OCI-LY7 (cell line): ENCODE data around the gene ACVR1C. TPM values are rescaled to one million over a fixed set of nuclear protein-coding genes. Genes with fewer than 3 reads are reported as not detected.

Experiments used
- BruUV-seq: library from RNA; stranded (reverse); fragments of 400-500 nt; replicated peaks from 2 replicates; lab custom pipeline; 2021; lab: Mats Ljungman, UMichigan
- CTCF ChIA-PET: fragments of 300-600 bp; sonication (Branson Sonifier 250); formaldehyde crosslinking; loops from one replicate; lab custom pipeline; 2022; ENCODE audit warnings: antibody characterized with exemption; ENCODE audit not compliant: unreplicated experiment; lab: Charles Lee
- POLR2A ChIA-PET: fragments of 300-600 bp; sonication (Branson Sonifier 250); formaldehyde crosslinking; loops from one replicate; lab custom pipeline; 2022; ENCODE audit warnings: antibody characterized with exemption; lab: Charles Lee
- DNase-seq: peaks from one replicate; pipeline ENCODE4 v3.0.0-alpha.2; 2015; ENCODE audit warnings: low spot score
- H2AFZ ChIP-seq: fragments of 200-600 bp; sonication (generic), shearing (Covaris generic); 2 replicates; pipeline ENCODE4 v1.6.1; 2014; ENCODE audit warnings: mild to moderate bottlenecking, antibody characterized with exemption, low read length, moderate library complexity
- H3K27ac ChIP-seq: fragments of 200-600 bp; sonication (generic); 2 replicates; pipeline ENCODE4 v1.5.1; 2014; ENCODE audit warnings: mixed run types, low read depth, mild to moderate bottlenecking, moderate library complexity, low read length, inconsistent platforms; ENCODE audit not compliant: poor library complexity, severe bottlenecking
- H3K36me3 ChIP-seq: fragments of 200-600 bp; sonication (generic); 2 replicates; pipeline ENCODE4 v1.6.1; 2014; ENCODE audit warnings: mild to moderate bottlenecking, antibody characterized with exemption, low read length, moderate library complexity, mixed read lengths; ENCODE audit not compliant: insufficient read depth
- H3K4me1 ChIP-seq: fragments of 200-600 bp; sonication (generic); 2 replicates; pipeline ENCODE4 v1.5.1; 2014; ENCODE audit warnings: mild to moderate bottlenecking, low read length; ENCODE audit not compliant: insufficient read depth, poor library complexity, severe bottlenecking
- H3K4me2 ChIP-seq: fragments of 200-600 bp; sonication (generic); 2 replicates; pipeline ENCODE4 v1.6.1; 2014; ENCODE audit warnings: mild to moderate bottlenecking, low read length
- H3K4me3 ChIP-seq: fragments of 200-600 bp; sonication (generic); 2 replicates; pipeline ENCODE4 v1.5.1; 2014; ENCODE audit warnings: mild to moderate bottlenecking, low read depth, low read length; ENCODE audit not compliant: poor library complexity, severe bottlenecking
- H3K79me2 ChIP-seq: fragments of 200-600 bp; sonication (generic); 2 replicates; pipeline ENCODE4 v1.6.1; 2016; ENCODE audit warnings: low read depth, mild to moderate bottlenecking, low read length, moderate library complexity, mixed read lengths; ENCODE audit not compliant: insufficient read depth
- H3K9me2 ChIP-seq: fragments of 200-600 bp; sonication (generic); 2 replicates; pipeline ENCODE4 v1.6.1; 2016; ENCODE audit warnings: mild to moderate bottlenecking, low read length, mixed read lengths; ENCODE audit not compliant: insufficient read depth
- H3K9me3 ChIP-seq: fragments of 200-600 bp; sonication (generic); 2 replicates; pipeline ENCODE4 v1.6.1; 2014; ENCODE audit warnings: mild to moderate bottlenecking, mixed run types, low read length, mixed read lengths
- H4K20me1 ChIP-seq: fragments of 200-600 bp; sonication (generic); 2 replicates; pipeline ENCODE4 v1.6.1; 2014; ENCODE audit warnings: mild to moderate bottlenecking, antibody characterized with exemption, low read length, moderate library complexity, mixed read lengths; ENCODE audit not compliant: insufficient read depth
- EZH2phosphoT487 ChIP-seq: fragments of 200-600 bp; sonication (generic); IDR thresholded peaks from 2 replicates; pipeline ENCODE4 v1.6.1; 2018; ENCODE audit warnings: low read depth, borderline replicate concordance, mild to moderate bottlenecking, mixed run types, antibody characterized with exemption, low read length, moderate library complexity, mixed read lengths
- intact Hi-C: fragments of 100-400 bp; cut with micrococcal nuclease; formaldehyde crosslinking; loops from one replicate; pipeline ENCODE4 v1.10.0; 2022; ENCODE audit not compliant: unreplicated experiment
- total RNA-seq, 2 experiments: library from RNA; depleted of rRNA in 1 of 2; stranded (reverse); fragments of >200 nt in 1 of 2; shearing (Covaris generic) in 1 of 2; gene quantifications; 2 replicates each; pipeline ENCODE4 v1.2.3, GENCODE V29; 2014 to 2022
- TF ChIP-seq, protein P1 (sequence below): fragments of 200-600 bp; sonication (generic); conservative IDR thresholded peaks from 2 replicates; pipeline ENCODE4 v1.5.1; 2014; ENCODE audit warnings: mild to moderate bottlenecking, antibody characterized with exemption, low read length, moderate library complexity, mixed read lengths

Gene ACVR1C
- total RNA-seq, 2 experiments from 2014 or later: 0.03 TPM; not detected in 1

DNA sequence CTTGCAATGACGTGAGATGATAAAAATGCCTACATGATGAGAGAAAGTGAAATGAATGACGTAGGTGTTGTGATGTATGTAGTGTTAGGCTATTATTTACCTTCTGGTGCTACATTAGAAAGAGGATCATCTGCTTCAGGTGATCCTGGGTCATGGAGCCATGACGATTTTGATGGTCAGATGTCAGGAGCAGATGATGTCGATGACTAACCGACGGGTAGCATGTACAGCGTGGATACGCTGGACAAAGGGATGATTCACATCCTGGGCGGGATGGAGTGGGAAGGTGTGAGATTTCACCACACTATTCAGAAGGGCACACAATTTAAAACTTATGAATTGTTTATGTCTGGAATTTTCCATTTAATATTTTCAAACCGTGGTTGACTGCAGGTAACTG lies 43.5 kb upstream of the ACVR1C start:
- H3K9me3 ChIP-seq: no peaks in the 10 kb centered on the region
- no peak overlapping the region for H3K4me3 ChIP-seq
- intact Hi-C loops: no loop called here
- H2AFZ ChIP-seq: no peak overlapping the region
- BruUV-seq: no TSS peak
- H3K36me3 ChIP-seq: no peaks in the 10 kb centered on the region
- TF ChIP-seq, protein P1, sequence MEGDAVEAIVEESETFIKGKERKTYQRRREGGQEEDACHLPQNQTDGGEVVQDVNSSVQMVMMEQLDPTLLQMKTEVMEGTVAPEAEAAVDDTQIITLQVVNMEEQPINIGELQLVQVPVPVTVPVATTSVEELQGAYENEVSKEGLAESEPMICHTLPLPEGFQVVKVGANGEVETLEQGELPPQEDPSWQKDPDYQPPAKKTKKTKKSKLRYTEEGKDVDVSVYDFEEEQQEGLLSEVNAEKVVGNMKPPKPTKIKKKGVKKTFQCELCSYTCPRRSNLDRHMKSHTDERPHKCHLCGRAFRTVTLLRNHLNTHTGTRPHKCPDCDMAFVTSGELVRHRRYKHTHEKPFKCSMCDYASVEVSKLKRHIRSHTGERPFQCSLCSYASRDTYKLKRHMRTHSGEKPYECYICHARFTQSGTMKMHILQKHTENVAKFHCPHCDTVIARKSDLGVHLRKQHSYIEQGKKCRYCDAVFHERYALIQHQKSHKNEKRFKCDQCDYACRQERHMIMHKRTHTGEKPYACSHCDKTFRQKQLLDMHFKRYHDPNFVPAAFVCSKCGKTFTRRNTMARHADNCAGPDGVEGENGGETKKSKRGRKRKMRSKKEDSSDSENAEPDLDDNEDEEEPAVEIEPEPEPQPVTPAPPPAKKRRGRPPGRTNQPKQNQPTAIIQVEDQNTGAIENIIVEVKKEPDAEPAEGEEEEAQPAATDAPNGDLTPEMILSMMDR: no peak
- TF ChIP-seq EZH2phosphoT487: no peak
- no peak overlapping the region for H3K4me2 ChIP-seq
- DNase-seq: no peak
- no peak overlapping the region for H3K27ac ChIP-seq
- H4K20me1 ChIP-seq: no peaks in the 10 kb centered on the region
- ChIA-PET POLR2A (no interaction called here), CTCF (no interaction called here)
- no peaks in the 10 kb centered on the region for H3K9me2 ChIP-seq
- no peaks in the 10 kb centered on the region for H3K4me1 ChIP-seq
- H3K79me2 ChIP-seq: no peaks in the 10 kb centered on the region

DNA sequence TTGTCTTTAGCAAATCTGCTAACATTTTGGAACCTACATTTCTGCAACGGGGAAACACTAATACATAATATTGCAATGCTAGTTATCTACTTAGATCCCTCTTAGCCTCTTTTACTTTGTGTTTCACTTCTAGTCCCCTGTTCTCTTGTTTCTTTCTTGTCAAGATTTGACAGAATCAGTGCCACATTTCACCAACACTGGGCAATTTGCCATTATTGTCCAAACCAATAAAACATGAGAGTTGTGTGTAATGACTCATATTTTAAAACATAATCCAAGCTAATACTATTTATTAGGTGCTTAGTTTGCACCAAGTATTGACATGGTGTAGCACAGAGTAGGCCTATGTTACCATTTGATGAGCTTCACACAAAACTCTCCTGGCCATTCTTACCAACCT lies 33.7 kb upstream of the ACVR1C start:
- H2AFZ ChIP-seq: no peak overlapping the region

DNA sequence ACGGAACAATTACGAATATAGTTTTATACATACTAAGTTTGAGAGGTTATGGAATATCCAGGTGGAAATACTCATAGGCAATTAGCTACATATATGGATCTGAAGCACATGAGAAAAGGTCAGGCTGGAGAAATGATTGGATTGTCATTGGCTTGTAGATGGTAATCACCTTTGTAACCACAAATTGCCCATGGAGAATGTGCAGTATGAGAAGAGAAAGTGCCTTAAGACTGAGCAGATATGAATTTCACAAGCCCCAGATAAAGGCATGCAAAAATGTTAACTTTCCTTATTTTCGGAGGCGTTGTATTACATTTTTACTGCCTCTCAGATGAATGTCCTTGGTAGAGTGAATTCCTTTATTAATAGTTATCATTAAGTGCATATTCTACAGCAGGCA lies 33.1 kb upstream of the ACVR1C start:
- H4K20me1 ChIP-seq: no peaks in the 10 kb centered on the region
- H3K9me2 ChIP-seq: no peaks in the 10 kb centered on the region
- intact Hi-C loops: no loop called here
- DNase-seq: no peak
- H3K79me2 ChIP-seq: no peaks in the 10 kb centered on the region; the same call in 1 of the 2 replicates
- no peak overlapping the region for H3K27ac ChIP-seq
- ChIA-PET CTCF (no interaction called here), POLR2A (no interaction called here)
- H3K9me3 ChIP-seq: no peaks in the 10 kb centered on the region
- H3K36me3 ChIP-seq: no peaks in the 10 kb centered on the region
- no peak overlapping the region for H3K4me2 ChIP-seq
- H3K4me3 ChIP-seq: no peak overlapping the region
- TF ChIP-seq EZH2phosphoT487: no peak
- TF ChIP-seq, protein P1: no peak
- BruUV-seq: no TSS peak
- H2AFZ ChIP-seq: no peak overlapping the region
- H3K4me1 ChIP-seq: no peaks in the 10 kb centered on the region

More for the DNA sequence above, 33.7 kb upstream of the ACVR1C start:
- no peak for DNase-seq
- Histone ChIP-seq H3K36me3 (no peaks in the 10 kb centered on the region), H3K27ac (no peak overlapping the region), H4K20me1 (no peaks in the 10 kb centered on the region), H3K4me2 (no peak overlapping the region), H3K4me3 (no peak overlapping the region), H3K9me3 (no peaks in the 10 kb centered on the region), H3K9me2 (no peaks in the 10 kb centered on the region), H3K4me1 (no peaks in the 10 kb centered on the region), H3K79me2 (no peaks in the 10 kb centered on the region)
- no TSS peak for BruUV-seq
- TF ChIP-seq EZH2phosphoT487: no peak
- TF ChIP-seq, protein P1: no peak
- ChIA-PET POLR2A (no interaction called here), CTCF (no interaction called here)
- intact Hi-C loops: no loop called here
